Skin of body (tissue), 2 donors: ENCODE measurements around the gene FAM200B. TPM values are rescaled to one million over a fixed set of nuclear protein-coding genes. Genes with fewer than 3 reads are reported as not detected.

Experiments used
- DNase-seq: peaks from one replicate; lab custom pipeline; 2025; lab: John Stamatoyannopoulos, UW
- total RNA-seq: library from RNA; depleted of rRNA; stranded (reverse); fragments of >200 nt; gene quantifications from one replicate; pipeline ENCODE4 v1.2.3, GENCODE V29; 2014

Gene FAM200B
- total RNA-seq, 1 donor from 2014 or later = 20.3 TPM

DNA sequence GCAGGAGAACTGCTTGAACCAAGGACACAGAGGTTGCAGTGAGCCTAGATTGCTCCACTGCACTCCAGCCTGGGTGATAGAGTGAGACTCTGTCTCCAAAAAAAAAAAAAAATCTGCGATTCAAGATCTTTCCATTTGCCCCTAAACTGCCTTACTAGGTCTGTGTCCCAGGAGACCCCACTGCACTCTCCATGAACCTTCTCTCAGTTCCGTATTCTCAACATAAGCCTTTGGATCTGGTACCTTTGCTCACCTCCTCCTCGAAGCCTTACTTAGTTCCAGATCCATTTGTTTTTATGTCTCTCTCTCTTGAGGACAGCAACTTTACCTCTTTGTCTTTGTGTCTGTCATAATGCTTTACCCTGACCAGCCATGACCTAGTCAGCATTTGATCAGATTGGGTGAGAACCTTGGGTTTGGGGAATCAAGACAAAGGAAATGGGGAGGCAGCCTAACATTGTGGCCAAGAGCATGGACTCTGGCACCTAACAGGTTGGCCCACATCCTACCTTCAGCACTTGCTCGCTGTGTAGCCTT, 55.0 kb downstream of the FAM200B start:
- DNase-seq = no peak

DNA sequence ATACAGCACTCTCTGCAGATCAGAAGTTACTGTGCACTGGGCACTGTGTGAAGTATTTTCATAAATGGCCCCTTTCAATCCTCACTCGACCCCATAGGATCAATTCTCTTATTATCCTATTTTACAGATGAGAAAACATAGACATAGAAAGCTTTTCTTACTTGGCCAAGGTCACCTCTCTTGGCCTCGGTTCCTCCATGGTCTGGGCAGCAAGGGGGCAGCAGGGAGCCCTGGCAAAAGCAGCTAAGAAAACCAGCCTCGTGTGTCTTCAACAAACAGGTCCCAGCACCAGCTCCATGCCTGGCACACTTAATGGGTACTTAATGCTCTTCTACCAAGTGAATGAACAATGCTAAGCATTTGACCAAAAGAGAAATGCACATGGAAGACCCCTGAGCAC, 55.6 kb downstream of the FAM200B start:
- no peak for DNase-seq

DNA sequence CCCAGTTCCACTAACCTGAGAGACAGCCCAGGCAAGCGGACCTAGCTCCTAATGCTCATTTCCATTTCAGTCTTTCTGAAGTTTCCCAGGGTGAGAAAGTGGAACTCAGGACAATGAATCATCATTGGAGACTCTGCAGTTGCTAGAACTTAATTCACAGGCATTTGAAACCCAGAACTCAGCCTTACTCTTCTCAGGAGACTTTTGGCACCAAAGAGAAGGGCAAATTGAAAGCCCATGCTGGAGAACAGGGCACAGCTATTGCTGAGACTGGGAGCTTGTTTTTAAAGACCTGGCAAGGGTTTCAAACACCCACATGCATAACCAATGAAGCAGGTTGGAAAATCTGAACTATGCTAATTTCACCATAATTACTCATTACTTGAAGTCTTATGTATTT, 57.2 kb downstream of the FAM200B start:
- no peak for DNase-seq

Other genes starting within 250 kb of the FAM200B start
- 13.2 TPM for gene CC2D2A, start 211.9 kb upstream of the FAM200B start, total RNA-seq
- 104 TPM for gene FBXL5, start 26.5 kb upstream of the FAM200B start, total RNA-seq
- gene BST1, start 21.2 kb downstream of the FAM200B start, total RNA-seq = 6.8 TPM
- gene CD38, start 96.5 kb downstream of the FAM200B start, total RNA-seq = 0.39 TPM